Neural cell (in vitro differentiated cells): ENCODE data around the gene MED13.

Source experiments
- EP300 ChIP-seq: fragments of 450-650 bp; conservative IDR thresholded peaks from 2 replicates; pipeline ENCODE4 v1.6.1; 2014; ENCODE audit warnings: antibody characterized with exemption, mild to moderate bottlenecking, moderate library complexity; ENCODE audit not compliant: poor library complexity, severe bottlenecking
- EZH2 ChIP-seq: fragments of 200-600, 300-800 bp; shearing (Covaris generic), sonication (generic); IDR thresholded peaks from 2 replicates; pipeline ENCODE4 v1.6.1; 2014; ENCODE audit warnings: antibody characterized with exemption, low read length, borderline replicate concordance, mild to moderate bottlenecking; ENCODE audit not compliant: insufficient read depth, poor library complexity, severe bottlenecking
- MXI1 ChIP-seq: fragments of 450-650 bp; conservative IDR thresholded peaks from 2 replicates; pipeline ENCODE4 v1.6.1; 2014; ENCODE audit warnings: antibody characterized with exemption, mild to moderate bottlenecking; ENCODE audit not compliant: poor library complexity, severe bottlenecking
- POLR2AphosphoS5 ChIP-seq: IDR thresholded peaks from 2 replicates; pipeline ENCODE4 v1.6.1; 2012
- RAD21 ChIP-seq: fragments of 450-650 bp; conservative IDR thresholded peaks from 2 replicates; pipeline ENCODE4 v1.6.1; 2014; ENCODE audit warnings: antibody characterized with exemption, mild to moderate bottlenecking, moderate library complexity
- SMC3 ChIP-seq: fragments of 450-650 bp; conservative IDR thresholded peaks from 2 replicates; pipeline ENCODE4 v1.6.1; 2014; ENCODE audit warnings: antibody characterized with exemption, mild to moderate bottlenecking, moderate library complexity; ENCODE audit not compliant: poor library complexity
- TAF1 ChIP-seq: IDR thresholded peaks from 2 replicates; pipeline ENCODE4 v1.6.1; 2012; ENCODE audit warnings: low read depth
- TF ChIP-seq, protein P1 (sequence below): fragments of 450-650 bp; IDR thresholded peaks from 2 replicates; pipeline ENCODE4 v1.5.1; 2014; ENCODE audit warnings: antibody characterized with exemption, mild to moderate bottlenecking, moderate library complexity; ENCODE audit not compliant: poor library complexity, severe bottlenecking
- TF ChIP-seq, protein P2 (sequence below): IDR thresholded peaks from 2 replicates; pipeline ENCODE4 v1.6.1; 2012; ENCODE audit warnings: borderline replicate concordance

DNA sequence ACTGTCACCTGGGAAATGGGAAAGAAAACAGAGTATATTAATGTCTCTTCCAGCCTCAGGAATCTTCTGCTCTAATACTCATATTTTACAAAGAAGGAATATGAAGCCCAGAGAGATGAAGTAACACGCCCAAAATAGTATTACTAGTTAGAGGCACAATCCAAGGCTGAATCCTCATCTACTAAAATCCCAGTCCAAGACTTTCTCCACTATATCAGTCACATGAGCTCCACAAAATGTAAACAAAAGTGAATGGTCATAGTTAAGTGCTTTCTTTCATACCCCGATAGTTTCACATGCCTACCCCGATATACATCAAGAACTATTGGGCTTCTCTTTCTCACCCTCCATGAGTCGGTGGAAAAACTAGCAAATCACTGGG lies 138.3 kb downstream of the MED13 start:
- TF ChIP-seq, protein P1, sequence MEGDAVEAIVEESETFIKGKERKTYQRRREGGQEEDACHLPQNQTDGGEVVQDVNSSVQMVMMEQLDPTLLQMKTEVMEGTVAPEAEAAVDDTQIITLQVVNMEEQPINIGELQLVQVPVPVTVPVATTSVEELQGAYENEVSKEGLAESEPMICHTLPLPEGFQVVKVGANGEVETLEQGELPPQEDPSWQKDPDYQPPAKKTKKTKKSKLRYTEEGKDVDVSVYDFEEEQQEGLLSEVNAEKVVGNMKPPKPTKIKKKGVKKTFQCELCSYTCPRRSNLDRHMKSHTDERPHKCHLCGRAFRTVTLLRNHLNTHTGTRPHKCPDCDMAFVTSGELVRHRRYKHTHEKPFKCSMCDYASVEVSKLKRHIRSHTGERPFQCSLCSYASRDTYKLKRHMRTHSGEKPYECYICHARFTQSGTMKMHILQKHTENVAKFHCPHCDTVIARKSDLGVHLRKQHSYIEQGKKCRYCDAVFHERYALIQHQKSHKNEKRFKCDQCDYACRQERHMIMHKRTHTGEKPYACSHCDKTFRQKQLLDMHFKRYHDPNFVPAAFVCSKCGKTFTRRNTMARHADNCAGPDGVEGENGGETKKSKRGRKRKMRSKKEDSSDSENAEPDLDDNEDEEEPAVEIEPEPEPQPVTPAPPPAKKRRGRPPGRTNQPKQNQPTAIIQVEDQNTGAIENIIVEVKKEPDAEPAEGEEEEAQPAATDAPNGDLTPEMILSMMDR: no peak
- TF ChIP-seq EP300: no peak
- TF ChIP-seq RAD21: no peak
- no peak for TF ChIP-seq MXI1
- TF ChIP-seq, protein P2, sequence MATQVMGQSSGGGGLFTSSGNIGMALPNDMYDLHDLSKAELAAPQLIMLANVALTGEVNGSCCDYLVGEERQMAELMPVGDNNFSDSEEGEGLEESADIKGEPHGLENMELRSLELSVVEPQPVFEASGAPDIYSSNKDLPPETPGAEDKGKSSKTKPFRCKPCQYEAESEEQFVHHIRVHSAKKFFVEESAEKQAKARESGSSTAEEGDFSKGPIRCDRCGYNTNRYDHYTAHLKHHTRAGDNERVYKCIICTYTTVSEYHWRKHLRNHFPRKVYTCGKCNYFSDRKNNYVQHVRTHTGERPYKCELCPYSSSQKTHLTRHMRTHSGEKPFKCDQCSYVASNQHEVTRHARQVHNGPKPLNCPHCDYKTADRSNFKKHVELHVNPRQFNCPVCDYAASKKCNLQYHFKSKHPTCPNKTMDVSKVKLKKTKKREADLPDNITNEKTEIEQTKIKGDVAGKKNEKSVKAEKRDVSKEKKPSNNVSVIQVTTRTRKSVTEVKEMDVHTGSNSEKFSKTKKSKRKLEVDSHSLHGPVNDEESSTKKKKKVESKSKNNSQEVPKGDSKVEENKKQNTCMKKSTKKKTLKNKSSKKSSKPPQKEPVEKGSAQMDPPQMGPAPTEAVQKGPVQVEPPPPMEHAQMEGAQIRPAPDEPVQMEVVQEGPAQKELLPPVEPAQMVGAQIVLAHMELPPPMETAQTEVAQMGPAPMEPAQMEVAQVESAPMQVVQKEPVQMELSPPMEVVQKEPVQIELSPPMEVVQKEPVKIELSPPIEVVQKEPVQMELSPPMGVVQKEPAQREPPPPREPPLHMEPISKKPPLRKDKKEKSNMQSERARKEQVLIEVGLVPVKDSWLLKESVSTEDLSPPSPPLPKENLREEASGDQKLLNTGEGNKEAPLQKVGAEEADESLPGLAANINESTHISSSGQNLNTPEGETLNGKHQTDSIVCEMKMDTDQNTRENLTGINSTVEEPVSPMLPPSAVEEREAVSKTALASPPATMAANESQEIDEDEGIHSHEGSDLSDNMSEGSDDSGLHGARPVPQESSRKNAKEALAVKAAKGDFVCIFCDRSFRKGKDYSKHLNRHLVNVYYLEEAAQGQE: no peak
- no peak for TF ChIP-seq POLR2AphosphoS5
- no peak for TF ChIP-seq SMC3
- TF ChIP-seq EZH2: no peak
- no peak for TF ChIP-seq TAF1
